Measurements from ENCODE around the gene NELL2.

The NELL2 gene

DNA sequence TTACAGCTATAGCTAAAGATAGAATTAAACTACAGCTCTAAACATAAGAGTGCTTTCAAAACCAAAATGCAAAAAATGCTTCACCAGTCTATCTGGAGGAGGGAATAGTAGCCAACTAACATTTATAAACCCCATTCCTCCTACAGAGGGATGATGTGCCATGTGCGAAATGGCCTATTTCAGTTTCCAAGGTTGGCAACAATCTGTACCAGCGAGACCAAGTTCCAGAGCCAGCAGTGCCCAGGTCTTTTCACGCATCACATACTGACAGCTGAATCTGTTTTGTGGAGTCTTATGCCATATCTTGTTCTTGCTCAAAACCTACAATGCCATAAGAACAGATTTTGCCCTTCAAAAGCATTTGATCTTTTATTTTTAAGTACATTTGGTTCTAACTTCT, 24.5 kb downstream of the NELL2 start:
- Histone ChIP-seq H3K4me3 (ENCODE audit: low read length) (no peak overlapping the region), H3K27me3 (ENCODE audit: control insufficient read depth, low read length) (no peaks in the 10 kb centered on the region), H3K79me2 (ENCODE audit: control insufficient read depth, low read length) (no peaks in the 10 kb centered on the region), H4K20me1 (ENCODE audit: control insufficient read depth, insufficient read depth, low read depth, low read length) (no peaks in the 10 kb centered on the region), H3K27ac (ENCODE audit: low read depth, low read length) (no peak overlapping the region), H3K9me2 (replicated peaks; ENCODE audit: control insufficient read depth, low read length) (no peaks in the 10 kb centered on the region), H3K4me1 (ENCODE audit: control insufficient read depth, low read length) (peaks cover 62% of the 10 kb centered on the region), H3K4me2 (ENCODE audit: low read length) (no peak overlapping the region), H3K9me3 (ENCODE audit: control insufficient read depth, insufficient read depth, low read length) (no peaks in the 10 kb centered on the region), H3K36me3 (ENCODE audit: control insufficient read depth, low read length) (no peaks in the 10 kb centered on the region), H3F3A (ENCODE audit: control insufficient read depth, insufficient read depth) (peaks cover 16% of the 10 kb centered on the region)
- TF ChIP-seq, protein P1, sequence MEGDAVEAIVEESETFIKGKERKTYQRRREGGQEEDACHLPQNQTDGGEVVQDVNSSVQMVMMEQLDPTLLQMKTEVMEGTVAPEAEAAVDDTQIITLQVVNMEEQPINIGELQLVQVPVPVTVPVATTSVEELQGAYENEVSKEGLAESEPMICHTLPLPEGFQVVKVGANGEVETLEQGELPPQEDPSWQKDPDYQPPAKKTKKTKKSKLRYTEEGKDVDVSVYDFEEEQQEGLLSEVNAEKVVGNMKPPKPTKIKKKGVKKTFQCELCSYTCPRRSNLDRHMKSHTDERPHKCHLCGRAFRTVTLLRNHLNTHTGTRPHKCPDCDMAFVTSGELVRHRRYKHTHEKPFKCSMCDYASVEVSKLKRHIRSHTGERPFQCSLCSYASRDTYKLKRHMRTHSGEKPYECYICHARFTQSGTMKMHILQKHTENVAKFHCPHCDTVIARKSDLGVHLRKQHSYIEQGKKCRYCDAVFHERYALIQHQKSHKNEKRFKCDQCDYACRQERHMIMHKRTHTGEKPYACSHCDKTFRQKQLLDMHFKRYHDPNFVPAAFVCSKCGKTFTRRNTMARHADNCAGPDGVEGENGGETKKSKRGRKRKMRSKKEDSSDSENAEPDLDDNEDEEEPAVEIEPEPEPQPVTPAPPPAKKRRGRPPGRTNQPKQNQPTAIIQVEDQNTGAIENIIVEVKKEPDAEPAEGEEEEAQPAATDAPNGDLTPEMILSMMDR (IDR thresholded peaks at IDR 0.05; ENCODE audit: low read depth, low read length, poor library complexity, severe bottlenecking), result no peak
- no peak for TF ChIP-seq EZH2phosphoT487 (IDR thresholded peaks at IDR 0.05; ENCODE audit: borderline replicate concordance, low read length)

DNA sequence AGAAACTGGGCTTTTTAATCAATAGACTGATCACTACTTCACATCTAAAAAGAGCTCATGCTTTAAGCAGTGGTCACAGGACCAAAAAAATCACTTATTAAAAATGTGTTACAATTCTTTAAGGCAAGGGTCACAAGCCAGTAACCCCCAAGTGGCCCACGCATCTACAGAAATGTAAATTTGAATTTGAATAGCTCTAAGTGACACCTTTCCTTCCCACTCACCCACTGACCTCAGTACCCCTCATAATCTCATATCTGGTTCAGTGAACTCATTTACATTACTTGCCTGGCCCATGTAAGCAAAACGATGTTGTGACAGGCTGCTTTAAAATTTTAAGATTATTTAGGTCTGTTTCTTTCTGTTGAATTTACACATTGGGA, 27.4 kb downstream of the NELL2 start:
- no peaks in the 10 kb centered on the region for H3K27me3 ChIP-seq (ENCODE audit: control insufficient read depth, low read length)
- H3K9me2 ChIP-seq (replicated peaks; ENCODE audit: control insufficient read depth, low read length), result no peaks in the 10 kb centered on the region
- H3K9me3 ChIP-seq (ENCODE audit: control insufficient read depth, insufficient read depth, low read length), result no peaks in the 10 kb centered on the region
- H3F3A ChIP-seq (ENCODE audit: control insufficient read depth, insufficient read depth), result peaks cover 16% of the 10 kb centered on the region
- TF ChIP-seq, protein P1 (IDR thresholded peaks at IDR 0.05; ENCODE audit: low read depth, low read length, poor library complexity, severe bottlenecking), result no peak
- no peak for TF ChIP-seq EZH2phosphoT487 (IDR thresholded peaks at IDR 0.05; ENCODE audit: borderline replicate concordance, low read length)
- no peaks in the 10 kb centered on the region for H3K79me2 ChIP-seq (ENCODE audit: control insufficient read depth, low read length)
- 0 out of 2 replicates have a peak, but pooled peaks cover 4% of the 10 kb centered on the region for H3K36me3 ChIP-seq (ENCODE audit: control insufficient read depth, low read length)
- H4K20me1 ChIP-seq (ENCODE audit: control insufficient read depth, insufficient read depth, low read depth, low read length), result no peaks in the 10 kb centered on the region
- peak overlapping the region; percentile 55 for H3K4me3 ChIP-seq (ENCODE audit: low read length)
- peak overlapping the region; percentile 62 for H3K4me2 ChIP-seq (ENCODE audit: low read length)
- peak overlapping the region; percentile 88 for H3K27ac ChIP-seq (ENCODE audit: low read depth, low read length)
- H3K4me1 ChIP-seq (ENCODE audit: control insufficient read depth, low read length), result peaks cover 69% of the 10 kb centered on the region

DNA sequence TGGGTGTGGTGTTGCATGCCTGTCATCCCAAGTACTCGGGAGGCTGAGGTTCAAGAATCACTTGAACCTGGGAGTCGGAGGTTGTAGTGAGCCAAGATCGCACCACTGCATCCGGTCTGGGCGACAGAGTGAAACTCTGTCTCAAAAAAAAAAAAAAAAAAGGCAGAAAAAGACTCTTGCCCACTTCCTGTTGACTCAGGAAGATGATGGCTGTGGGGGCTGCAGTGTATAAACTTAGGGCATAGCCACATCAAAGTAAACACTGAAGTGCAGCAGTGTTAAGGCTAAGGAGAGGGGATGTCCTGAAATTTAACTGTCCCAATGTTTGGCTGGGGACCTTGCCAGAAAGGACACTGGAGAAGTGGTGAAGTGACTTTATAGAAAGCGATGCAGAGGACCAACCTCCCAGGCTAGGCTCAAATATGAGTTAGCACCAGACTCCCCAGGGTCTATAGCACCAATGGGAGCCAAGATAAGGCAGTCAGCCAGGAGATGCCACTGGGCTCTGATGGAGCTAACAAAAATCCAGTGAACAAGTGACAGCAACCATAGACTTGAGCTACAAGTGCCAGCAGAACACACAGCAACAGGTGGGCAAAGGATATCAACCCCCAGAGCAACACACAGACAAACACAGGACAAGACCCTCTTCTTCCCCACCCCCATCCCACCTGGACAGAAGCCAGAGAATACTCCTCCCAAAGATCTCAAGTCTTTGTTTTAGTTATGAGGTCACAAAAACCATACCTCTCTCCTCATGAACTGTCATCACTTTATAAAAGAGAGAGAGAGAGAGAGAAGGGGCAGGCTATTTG, 28.0 kb downstream of the NELL2 start:
- H3K36me3 ChIP-seq (ENCODE audit: control insufficient read depth, low read length), result 0 out of 2 replicates have a peak, but pooled peaks cover 4% of the 10 kb centered on the region
- H3K9me2 ChIP-seq (replicated peaks; ENCODE audit: control insufficient read depth, low read length), result no peaks in the 10 kb centered on the region
- peak overlapping the region; percentile 88 for H3K27ac ChIP-seq (ENCODE audit: low read depth, low read length)
- H3K27me3 ChIP-seq (ENCODE audit: control insufficient read depth, low read length), result no peaks in the 10 kb centered on the region
- H3F3A ChIP-seq (ENCODE audit: control insufficient read depth, insufficient read depth), result peaks cover 16% of the 10 kb centered on the region
- H4K20me1 ChIP-seq (ENCODE audit: control insufficient read depth, insufficient read depth, low read depth, low read length), result no peaks in the 10 kb centered on the region
- H3K79me2 ChIP-seq (ENCODE audit: control insufficient read depth, low read length), result no peaks in the 10 kb centered on the region
- H3K4me2 ChIP-seq (ENCODE audit: low read length), result peak overlapping the region; percentile 62
- peaks cover 69% of the 10 kb centered on the region for H3K4me1 ChIP-seq (ENCODE audit: control insufficient read depth, low read length)
- H3K4me3 ChIP-seq (ENCODE audit: low read length), result peak overlapping the region; percentile 55
- no peaks in the 10 kb centered on the region for H3K9me3 ChIP-seq (ENCODE audit: control insufficient read depth, insufficient read depth, low read length)
- TF ChIP-seq, protein P1 (IDR thresholded peaks at IDR 0.05; ENCODE audit: low read depth, low read length, poor library complexity, severe bottlenecking), result no peak
- TF ChIP-seq EZH2phosphoT487 (IDR thresholded peaks at IDR 0.05; ENCODE audit: borderline replicate concordance, low read length), result no peak

Data from DOHH2 (cell line).